HG03442 (cell line): ENCODE data around the gene GLRX5.

Experiments
- ATAC-seq: cut with Tn5 transposase; IDR thresholded peaks from one replicate; pipeline ENCODE4 v1.9.1; 2021; ENCODE audit warnings: mild to moderate bottlenecking, moderate library complexity; ENCODE audit not compliant: unreplicated experiment

GLRX5 gene

GRCh38 chr14:95534299-95535225, at the start of gene GLRX5:
Gene GLRX5 (plus strand): TSS chr14:95535050. CDS start chr14:95535090, 40 bp downstream.
- peak; percentile 93 for ATAC-seq

GRCh38 chr14:95485222-95485819, 49.5 kb upstream of the GLRX5 start:
- no peak for ATAC-seq

GRCh38 chr14:95486875-95487668, 47.8 kb upstream of the GLRX5 start:
- no peak for ATAC-seq

GRCh38 chr14:95487669-95488084, 47.2 kb upstream of the GLRX5 start:
- no peak for ATAC-seq

- ATAC-seq = no peak
These were observed 46.3 kb upstream of the GLRX5 start for GRCh38 chr14:95488376-95489213.

- no peak for ATAC-seq
These were observed 45.4 kb upstream of the GLRX5 start for GRCh38 chr14:95489214-95490137.

GRCh38 chr14:95490138-95490509, 44.7 kb upstream of the GLRX5 start:
- ATAC-seq = no peak

- ATAC-seq = no peak
These were observed 44.0 kb upstream of the GLRX5 start for GRCh38 chr14:95490727-95491451.

- ATAC-seq = no peak
These were observed 42.8 kb upstream of the GLRX5 start for GRCh38 chr14:95491936-95492608.

GRCh38 chr14:95493503-95493902, 41.3 kb upstream of the GLRX5 start:
- ATAC-seq = no peak

- ATAC-seq = no peak
These were observed 40.9 kb upstream of the GLRX5 start for GRCh38 chr14:95493976-95494375.

GRCh38 chr14:95494456-95494855, 40.4 kb upstream of the GLRX5 start:
- ATAC-seq = no peak

GRCh38 chr14:95495076-95495475, 39.8 kb upstream of the GLRX5 start:
- ATAC-seq = no peak

GRCh38 chr14:95495538-95496025, 39.3 kb upstream of the GLRX5 start:
- ATAC-seq = peak; percentile 88

GRCh38 chr14:95496111-95496681, 38.7 kb upstream of the GLRX5 start:
- ATAC-seq = peak; percentile 8

- no peak for ATAC-seq
These were observed 38.1 kb upstream of the GLRX5 start for GRCh38 chr14:95496690-95497259.

GRCh38 chr14:95497561-95498011, 37.3 kb upstream of the GLRX5 start:
- no peak for ATAC-seq
